GM18868 (cell line): Measurements from ENCODE around the gene MTUS2.
A peak's percentile ranks its signal among the peaks of the same experiment; 100 is the strongest.

Source experiments
- ATAC-seq: cut with Tn5 transposase; IDR thresholded peaks from one replicate; pipeline ENCODE4 v1.9.1; 2021; ENCODE audit warnings: mild to moderate bottlenecking, moderate library complexity; ENCODE audit not compliant: unreplicated experiment

The MTUS2 gene

GRCh38 chr13:28820099-28821051 lies at the start of gene MTUS2:
MTUS2 (plus strand) TSS chr13:28820339.
- peak; percentile 41 for ATAC-seq

DNA sequence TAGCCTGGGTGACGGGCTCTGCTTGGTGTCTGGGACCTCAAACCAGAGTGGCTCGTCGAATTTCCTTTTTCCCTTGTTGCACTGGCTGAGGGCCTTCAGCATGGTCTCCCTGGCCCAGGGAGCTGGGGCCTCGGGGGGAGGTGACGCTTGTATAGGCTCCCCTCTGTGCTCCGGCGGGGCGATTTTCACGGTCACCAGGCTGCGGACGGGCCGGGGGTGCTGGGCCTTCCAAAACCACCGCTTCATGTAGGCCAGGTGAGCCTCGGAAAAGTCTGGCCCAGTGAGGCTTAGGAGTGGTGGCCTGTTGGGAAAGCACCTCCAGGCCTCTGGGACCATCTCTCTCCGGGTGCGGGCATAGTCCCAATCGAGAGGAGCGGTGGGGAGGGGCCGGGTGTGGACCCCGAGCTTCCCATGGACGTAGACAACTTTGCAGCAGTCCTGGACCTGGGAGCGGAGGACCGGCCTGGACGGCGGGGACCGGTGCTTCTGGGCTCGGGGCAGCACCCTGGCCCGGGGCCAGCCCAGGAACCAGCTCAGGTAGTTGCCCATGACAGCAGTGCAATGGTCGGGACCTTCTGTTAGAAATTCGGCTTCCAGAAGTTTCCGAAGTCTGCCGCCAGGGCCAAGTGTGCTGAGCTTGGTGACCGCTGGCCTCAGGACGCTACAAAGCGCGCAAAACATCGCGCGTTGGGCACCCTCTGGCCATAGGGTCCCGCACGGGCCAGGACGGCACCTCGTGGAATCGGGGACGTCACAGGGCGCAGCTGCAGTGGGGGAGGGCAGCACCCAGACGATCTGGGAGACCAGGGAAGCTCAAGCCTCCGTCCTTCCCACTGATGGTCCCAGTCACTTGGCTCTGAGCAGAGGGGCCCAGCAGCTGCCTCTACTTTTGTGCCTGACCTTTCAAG lies 41.6 kb upstream of the MTUS2 start:
- ATAC-seq: no peak

DNA sequence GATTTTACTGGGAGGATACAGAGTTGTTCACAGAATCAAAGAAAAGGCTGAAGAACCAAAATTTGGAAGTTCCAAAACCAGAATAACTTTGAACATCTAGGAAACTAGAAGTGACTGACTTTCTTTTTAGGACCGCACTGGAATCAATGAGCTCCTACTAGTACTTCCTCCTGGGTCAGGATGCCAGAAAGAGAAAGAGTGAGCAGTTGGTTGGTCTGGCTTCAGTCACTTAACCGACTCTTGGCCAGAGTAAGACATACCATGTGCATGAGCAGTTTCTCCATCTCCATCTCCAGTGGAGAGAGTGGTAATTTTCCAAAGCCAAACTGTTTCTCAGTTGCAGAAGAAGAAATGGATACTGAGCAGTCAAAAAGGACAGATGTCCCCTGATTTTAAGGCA lies 27.1 kb upstream of the MTUS2 start:
- no peak for ATAC-seq

DNA sequence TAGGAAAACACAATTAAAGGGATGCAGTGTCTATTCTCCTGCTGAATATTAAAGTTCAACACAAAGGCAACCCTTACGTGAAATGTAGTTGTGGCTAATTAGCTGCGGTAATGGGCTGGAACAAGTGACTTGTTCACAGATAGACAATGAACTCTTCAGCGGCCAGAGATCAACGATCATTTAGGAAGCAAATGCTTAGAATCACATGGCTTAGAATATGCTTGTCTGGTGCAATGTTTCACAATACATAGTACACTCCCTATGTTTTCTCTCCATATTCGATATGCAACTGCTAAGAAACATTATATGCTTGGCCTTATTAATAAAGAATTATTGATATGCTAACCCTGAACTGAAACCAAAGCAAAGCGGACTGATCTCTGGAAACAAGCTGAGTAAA lies 25.7 kb upstream of the MTUS2 start:
- no peak for ATAC-seq

DNA sequence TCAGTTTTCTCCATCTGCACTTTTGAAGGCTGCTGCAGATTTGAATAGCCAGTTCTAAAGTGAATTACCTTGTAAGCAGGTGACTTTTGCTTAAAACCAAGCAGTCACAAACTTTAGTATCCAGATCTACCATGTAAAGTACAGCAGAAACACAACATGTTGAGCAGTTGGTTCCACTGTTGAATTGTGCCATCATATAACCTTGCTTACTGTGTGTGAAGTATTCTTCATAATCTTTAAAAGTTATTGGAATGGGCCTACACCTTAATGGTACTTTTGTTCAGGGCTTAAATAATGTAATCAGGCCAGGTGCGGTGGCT lies 23.2 kb upstream of the MTUS2 start:
- ATAC-seq: no peak

- ATAC-seq: no peak
Observed at GRCh38 chr13:28805193-28805819, 14.8 kb upstream of the MTUS2 start.

DNA sequence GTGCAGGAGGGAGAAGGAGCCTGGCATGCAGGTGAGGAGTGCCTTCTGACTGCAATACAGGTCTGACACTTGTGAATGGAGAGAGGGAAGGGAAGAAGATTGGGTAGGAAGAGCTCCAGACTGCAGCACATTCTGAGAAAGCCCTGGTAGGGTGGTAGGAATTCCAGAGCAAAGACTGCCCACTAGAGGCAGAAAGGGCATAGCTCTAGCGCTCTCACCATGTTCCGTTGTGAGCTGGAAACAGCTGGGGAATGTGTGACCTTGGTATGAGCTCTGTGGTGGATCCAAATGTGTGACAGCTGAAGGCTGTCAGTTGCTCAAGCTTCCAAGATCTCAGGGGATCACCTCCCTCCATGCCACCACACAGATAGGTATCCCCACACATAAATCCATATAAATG lies 2.9 kb upstream of the MTUS2 start:
- no peak for ATAC-seq

DNA sequence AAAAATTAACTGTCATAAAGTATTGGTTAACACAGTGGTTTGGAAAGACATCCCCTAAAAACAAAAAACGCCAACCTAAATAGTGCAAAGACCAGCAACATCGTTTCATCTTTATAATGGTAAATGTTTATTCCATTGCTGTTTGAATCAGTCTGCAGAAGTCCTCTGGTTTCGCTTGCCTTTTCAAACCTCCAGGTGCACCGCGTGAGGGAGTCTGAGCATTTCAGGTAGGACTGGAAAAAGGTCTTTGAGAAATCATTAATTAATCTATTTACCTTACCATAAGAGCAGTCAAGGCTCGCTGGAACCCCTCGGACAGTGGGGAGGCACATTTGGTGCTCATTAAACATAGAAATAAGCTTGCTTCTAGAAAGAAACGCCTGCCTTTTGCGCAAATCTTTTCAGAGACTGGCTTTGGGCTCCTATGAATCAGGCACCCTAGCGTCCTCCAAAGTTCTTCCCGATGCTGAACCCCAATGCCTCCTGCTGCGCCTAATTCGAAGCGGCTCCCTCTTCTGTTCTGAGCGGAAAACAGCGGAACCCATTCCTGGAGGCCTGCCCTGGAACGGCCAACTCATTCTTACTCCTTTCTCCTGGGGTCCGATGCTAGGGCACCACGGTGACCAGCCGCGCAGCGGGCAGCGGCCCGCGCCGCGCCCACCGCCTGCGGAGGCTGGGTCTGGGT lies 951 bp upstream of the MTUS2 start:
- no peak for ATAC-seq

DNA sequence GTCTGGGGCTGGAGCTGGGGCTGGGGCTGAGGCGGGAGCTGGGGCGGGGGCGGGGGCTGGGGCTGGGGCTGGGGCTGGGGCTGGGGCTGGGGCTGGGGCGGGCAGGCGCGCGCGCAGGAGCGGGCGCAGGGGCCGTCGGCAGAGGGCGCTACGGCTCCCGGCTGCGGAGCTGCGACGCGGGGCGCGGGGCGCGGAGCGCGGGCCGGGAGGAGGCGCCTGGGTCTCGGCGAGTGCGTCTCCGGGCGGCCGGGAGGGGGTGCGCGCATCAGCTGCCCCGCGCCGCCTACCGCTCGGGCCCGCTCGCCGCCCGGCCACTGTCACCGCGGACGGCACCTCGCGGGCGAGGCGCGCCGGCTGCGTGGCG lies 422 bp upstream of the MTUS2 start:
- peak; percentile 75 for ATAC-seq

GRCh38 chr13:28822151-28822550 lies 2.0 kb downstream of the MTUS2 start:
- no peak for ATAC-seq

GRCh38 chr13:28822801-28823200 lies 2.7 kb downstream of the MTUS2 start:
- no peak for ATAC-seq

DNA sequence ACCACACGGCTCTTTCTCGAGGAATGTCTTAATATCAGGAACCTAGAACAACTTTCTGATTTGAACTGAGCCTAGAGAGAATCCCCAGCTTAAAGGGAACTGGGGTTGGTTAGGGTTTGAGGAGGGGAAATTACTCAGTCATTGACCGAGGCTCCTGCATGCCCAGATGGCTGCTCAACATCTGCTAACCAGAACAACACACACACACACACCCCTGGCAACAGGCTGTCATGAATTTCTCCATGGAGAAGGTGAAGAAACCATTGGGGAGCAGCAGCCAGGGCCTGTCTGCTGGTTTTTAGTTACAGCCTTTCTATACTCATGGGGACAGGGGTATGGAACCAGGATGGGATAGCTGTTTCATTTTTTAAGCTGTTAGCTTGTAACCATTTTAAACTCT lies 5.2 kb downstream of the MTUS2 start:
- ATAC-seq: no peak

GRCh38 chr13:28826368-28826767 lies 6.2 kb downstream of the MTUS2 start:
- no peak for ATAC-seq

GRCh38 chr13:28830580-28830979 lies 10.4 kb downstream of the MTUS2 start:
- ATAC-seq: no peak

- ATAC-seq: no peak
Observed at GRCh38 chr13:28831117-28831516, 11.0 kb downstream of the MTUS2 start.

GRCh38 chr13:28837111-28837510 lies 17.0 kb downstream of the MTUS2 start:
- no peak for ATAC-seq

DNA sequence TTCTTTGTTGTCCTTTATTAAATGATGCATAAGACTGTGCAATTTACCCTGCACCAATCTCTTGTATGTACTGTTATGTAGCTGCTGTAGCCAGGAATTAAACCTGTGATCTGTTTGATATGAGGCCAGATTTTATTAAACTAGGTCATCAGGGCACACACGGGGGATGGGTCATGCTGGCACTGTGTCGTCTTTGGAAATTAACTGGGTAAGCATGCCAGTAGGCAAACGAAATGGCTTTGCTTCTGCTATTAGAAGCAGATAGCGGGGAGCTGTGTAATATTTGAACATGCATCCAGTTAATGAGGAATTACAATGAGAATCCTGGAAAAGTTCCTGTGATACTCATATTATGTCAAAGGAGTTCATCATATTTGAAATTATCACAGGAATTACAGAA lies 23.5 kb downstream of the MTUS2 start:
- no peak for ATAC-seq

GRCh38 chr13:28849441-28849840 lies 29.3 kb downstream of the MTUS2 start:
- no peak for ATAC-seq

GRCh38 chr13:28850226-28850625 lies 30.1 kb downstream of the MTUS2 start:
- no peak for ATAC-seq

DNA sequence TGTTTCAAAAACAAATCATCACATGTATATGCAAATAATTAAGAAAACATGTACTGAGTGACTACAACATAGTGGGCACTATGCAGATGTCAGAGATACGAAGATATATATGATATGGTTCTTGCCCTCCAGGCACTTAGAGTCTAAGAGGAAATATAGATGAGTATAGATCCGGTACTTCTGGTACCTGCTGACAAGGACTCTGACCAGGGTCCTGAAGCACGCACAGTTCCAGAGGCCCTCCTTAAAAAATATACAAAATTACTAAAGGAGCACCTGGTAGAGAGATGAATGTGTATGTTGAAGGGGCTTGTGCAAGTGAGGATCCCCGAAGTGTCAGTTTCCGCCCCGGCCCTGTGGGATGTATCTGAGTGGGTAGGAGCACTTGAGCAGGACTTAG lies 31.3 kb downstream of the MTUS2 start:
- no peak for ATAC-seq

DNA sequence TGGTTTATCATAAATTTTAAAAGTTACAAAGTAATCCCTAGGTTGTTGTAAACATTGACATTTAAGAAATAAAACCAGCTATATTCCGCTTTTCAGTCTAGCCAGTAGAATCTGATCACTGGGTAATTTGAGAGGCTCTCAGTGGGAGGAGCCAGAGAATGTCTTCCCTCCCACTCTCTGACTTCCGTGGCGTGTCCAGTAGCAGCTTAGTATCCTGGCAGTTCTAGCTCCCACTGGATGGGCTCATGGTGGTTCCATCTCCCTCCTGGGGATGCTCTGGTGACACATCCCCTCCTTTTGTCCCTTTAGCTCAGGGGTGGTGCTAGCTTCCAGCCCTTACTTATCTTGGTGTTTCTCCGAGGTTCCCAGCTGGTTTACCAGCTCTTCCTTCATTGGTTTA lies 34.5 kb downstream of the MTUS2 start:
- no peak for ATAC-seq
